ENCODE measurements around the gene IGFBP5. TPM values are rescaled to one million over a fixed set of nuclear protein-coding genes. Genes with fewer than 3 reads are reported as not detected.

IGFBP5 gene
- total and polyA plus RNA-seq, 2 of the 8 experiments (the other 6 are each of a cell fraction or from before 2014, with no cell fraction given) = 2.2 to 2.5 TPM

DNA sequence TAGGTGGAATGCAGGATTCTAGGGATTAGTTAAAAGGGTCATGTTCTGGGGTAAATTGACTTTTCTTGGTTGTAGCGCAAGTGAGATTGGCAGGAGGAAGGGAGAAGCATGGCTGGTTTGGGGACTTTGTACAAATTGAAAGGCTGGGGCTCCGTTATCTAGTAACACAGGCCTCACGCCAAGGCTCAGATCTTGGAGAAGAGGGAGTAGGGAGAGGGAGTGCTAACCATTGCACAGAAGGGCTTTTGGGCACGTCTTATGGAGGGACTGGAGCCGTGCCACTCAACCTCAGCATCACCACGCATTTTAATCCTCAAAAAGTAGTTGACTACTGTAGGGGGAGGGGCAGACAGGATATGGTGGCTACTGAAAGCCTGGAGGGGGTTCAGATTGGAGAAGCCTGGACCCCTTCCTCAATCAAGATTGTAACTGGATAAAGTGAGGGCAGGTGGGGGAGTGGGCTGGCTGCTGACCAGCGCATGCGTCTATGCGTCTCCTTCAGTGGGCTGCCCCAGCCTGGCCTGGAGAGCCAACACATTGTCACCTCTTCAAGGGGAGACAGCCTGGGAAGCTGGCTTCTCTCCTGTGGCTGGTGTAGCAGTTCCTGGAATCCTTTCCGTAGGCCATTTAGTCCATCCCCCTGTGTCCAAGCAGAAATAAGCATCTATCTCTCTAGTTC lies 14.3 kb downstream of the IGFBP5 start (continued):
- TF ChIP-seq SAP30 (IDR thresholded peaks at IDR 0.05; ENCODE audit: insufficient read depth, insufficient replicate concordance, low read length) = no peak

Measured in H1 (cell line).